Amniotic epithelial cell (primary cell): ENCODE measurements around the gene TTC6.
A peak's percentile ranks its signal among the peaks of the same experiment; 100 is the strongest.

Experiments used
- DNase-seq: peaks from one replicate; pipeline ENCODE4 v3.0.0-alpha.2; 2010; ENCODE audit warnings: low read depth

The TTC6 gene

GRCh38 chr14:37597914-37598746, 2.7 kb downstream of the TTC6 start:
- no peak for DNase-seq

GRCh38 chr14:37598747-37599506, 3.5 kb downstream of the TTC6 start:
- no peak for DNase-seq

GRCh38 chr14:37599507-37600368, 4.3 kb downstream of the TTC6 start:
- DNase-seq = no peak

GRCh38 chr14:37600880-37601741, 5.7 kb downstream of the TTC6 start:
- DNase-seq = no peak

GRCh38 chr14:37601865-37602264, 6.4 kb downstream of the TTC6 start:
- DNase-seq = no peak

GRCh38 chr14:37602605-37603453, 7.4 kb downstream of the TTC6 start:
- DNase-seq = no peak

- DNase-seq = no peak
Observed at GRCh38 chr14:37603688-37604251, 8.3 kb downstream of the TTC6 start.

- DNase-seq = no peak
Observed at GRCh38 chr14:37606678-37607077, 11.2 kb downstream of the TTC6 start.

- DNase-seq = no peak
Observed at GRCh38 chr14:37608649-37609048, 13.2 kb downstream of the TTC6 start.

- no peak for DNase-seq
Observed at GRCh38 chr14:37610945-37611523, 15.6 kb downstream of the TTC6 start.

GRCh38 chr14:37615582-37616289, 20.3 kb downstream of the TTC6 start:
- no peak for DNase-seq

GRCh38 chr14:37616853-37617252, 21.4 kb downstream of the TTC6 start:
- DNase-seq = no peak

- no peak for DNase-seq
Observed at GRCh38 chr14:37617864-37618365, 22.5 kb downstream of the TTC6 start.

GRCh38 chr14:37618498-37619028, 23.1 kb downstream of the TTC6 start:
- DNase-seq = no peak

GRCh38 chr14:37620856-37621255, 25.4 kb downstream of the TTC6 start:
- DNase-seq = no peak

GRCh38 chr14:37622231-37622923, 26.9 kb downstream of the TTC6 start:
- peak; percentile 21 for DNase-seq

GRCh38 chr14:37623426-37623951, 28.1 kb downstream of the TTC6 start:
- DNase-seq = peak; percentile 5

GRCh38 chr14:37623971-37624370, 28.5 kb downstream of the TTC6 start:
- no peak for DNase-seq
